Fibroblast of skin of right biceps (primary cell): ENCODE data around the gene CAPN5.
A peak's percentile ranks its signal among the peaks of the same experiment; 100 is the strongest.

ENCODE experiments used
- DNase-seq: peaks from one replicate; pipeline ENCODE4 v3.0.0-alpha.2; 2013

Gene CAPN5

GRCh38 chr11:77138106-77138649 is 71.4 kb downstream of the CAPN5 start:
- no peak for DNase-seq

- DNase-seq = no peak
These were observed 72.4 kb downstream of the CAPN5 start for GRCh38 chr11:77139201-77139600.

- DNase-seq = peak; percentile 12
These were observed 73.6 kb downstream of the CAPN5 start for GRCh38 chr11:77140231-77140851.

GRCh38 chr11:77141034-77141433 is 74.3 kb downstream of the CAPN5 start:
- peak; percentile 15 for DNase-seq

- DNase-seq = no peak
These were observed 74.7 kb downstream of the CAPN5 start for GRCh38 chr11:77141475-77141874.

GRCh38 chr11:77142091-77142975 is 75.6 kb downstream of the CAPN5 start:
- no peak for DNase-seq

- DNase-seq = no peak
These were observed 76.7 kb downstream of the CAPN5 start for GRCh38 chr11:77143405-77144020.

- DNase-seq = no peak
These were observed 77.6 kb downstream of the CAPN5 start for GRCh38 chr11:77144196-77144856.

GRCh38 chr11:77144857-77145428 is 78.2 kb downstream of the CAPN5 start:
- no peak for DNase-seq

GRCh38 chr11:77146261-77147035 is 79.7 kb downstream of the CAPN5 start:
- DNase-seq = no peak

- no peak for DNase-seq
These were observed 80.2 kb downstream of the CAPN5 start for GRCh38 chr11:77147036-77147315.

GRCh38 chr11:77147668-77148321 is 81.0 kb downstream of the CAPN5 start:
- DNase-seq = no peak

- DNase-seq = no peak
These were observed 82.4 kb downstream of the CAPN5 start for GRCh38 chr11:77148963-77149715.

- no peak for DNase-seq
These were observed 83.1 kb downstream of the CAPN5 start for GRCh38 chr11:77149716-77150392.

- no peak for DNase-seq
These were observed 84.1 kb downstream of the CAPN5 start for GRCh38 chr11:77150836-77151235.

- DNase-seq = peak; percentile 19
These were observed 85.2 kb downstream of the CAPN5 start for GRCh38 chr11:77151804-77152509.

- DNase-seq = no peak
These were observed 86.1 kb downstream of the CAPN5 start for GRCh38 chr11:77152846-77153245.

GRCh38 chr11:77153276-77154185 is 86.8 kb downstream of the CAPN5 start:
- no peak for DNase-seq
